Body of pancreas (tissue), 4 donors: ENCODE measurements around the gene RSRP1. TPM values are rescaled to one million over a fixed set of nuclear protein-coding genes. Genes with fewer than 3 reads are reported as not detected.

Source experiments
- ATAC-seq: fragments of 150-250 bp; one replicate; pipeline ENCODE4 v1.9.1; 2016
- DNase-seq, 4 donors: peaks; one replicate each; pipeline ENCODE4 v3.0.0-alpha.2; 2019
- H3K27ac ChIP-seq, 4 donors: fragments of 200-600 bp; sonication (generic); 1 replicate in 3 of 4; 2 replicates in 1 of 4; pipeline versions ENCODE4 v1.5.1 to v1.6.1; 2016 to 2019; ENCODE audit warnings: mild to moderate bottlenecking in 1 of 4, mixed read lengths in 1 of 4, moderate library complexity in 1 of 4
- H3K27me3 ChIP-seq, 2 donors: fragments of 200-600 bp; sonication (generic); one replicate each; pipeline ENCODE4 v1.6.0; 2016; ENCODE audit warnings: mild to moderate bottlenecking in 1 of 2
- H3K36me3 ChIP-seq, 2 donors: fragments of 200-600 bp; sonication (generic); replicated peaks in 1 of 2; 2 replicates each; pipeline ENCODE4 v1.5.1; 2016; ENCODE audit warnings: low read depth in 2 of 2; ENCODE audit not compliant: insufficient read depth in 1 of 2
- H3K4me1 ChIP-seq: fragments of 200-600 bp; sonication (generic); one replicate; pipeline ENCODE4 v1.6.0; 2016
- H3K4me3 ChIP-seq, 2 donors: fragments of 200-600 bp; sonication (generic); 1 replicate in 1 of 2; 2 replicates in 1 of 2; pipeline ENCODE4 v1.5.1; 2016 to 2019
- H3K9me3 ChIP-seq, 3 donors: fragments of 200-600 bp; sonication (generic); 1 replicate in 2 of 3; 2 replicates in 1 of 3; pipeline ENCODE4 v1.5.1; 2016
- CTCF ChIP-seq, 7 experiments: fragments of 450-650 bp in 4 of 7; fragments of 200-600 bp in 3 of 7; sonication (generic) in 3 of 7; IDR thresholded peaks; one replicate each; pipeline ENCODE4 v1.5.1; 2016 to 2019; ENCODE audit warnings: antibody characterized with exemption in 7 of 7
- POLR2A ChIP-seq, 3 donors: fragments of 450-650 bp; IDR thresholded peaks; one replicate each; pipeline ENCODE4 v1.6.1; 2016; ENCODE audit warnings: antibody characterized with exemption in 3 of 3, mild to moderate bottlenecking in 2 of 3
- WGBS, 2 donors: methylation state at CpG; one replicate each; pipeline ENCODE4 v1.1.5; 2017; 5-methylcytosine and 5-hydroxymethylcytosine counted together
- intact Hi-C: fragments of 100-400 bp; cut with DNase I; formaldehyde crosslinking; loops from one replicate; pipeline ENCODE4 v1.15.1; 2023
- total RNA-seq, 2 donors: library from RNA; depleted of rRNA; stranded (reverse); fragments of >200 nt; gene quantifications; one replicate each; pipeline ENCODE4 v1.1.0, GENCODE V29; 2016

Gene RSRP1
- total RNA-seq, 2 donors from 2014 or later = 94.4 to 158 TPM

GRCh38 chr1:25220666-25221065 lies 26.6 kb downstream of the RSRP1 start:
- no peak for TF ChIP-seq POLR2A (IDR thresholded peaks at IDR 0.05)
- no peak for TF ChIP-seq CTCF (IDR thresholded peaks at IDR 0.05)
- intact Hi-C loops = loop anchor here (10.0 kb wide), 1 partner anchor 566 kb away; no protein-coding TSS in a partner anchor
- no peak for DNase-seq
- H3K4me3 ChIP-seq = no peak overlapping the region
- WGBS, 2 donors = 89 to 92% methylated on average over 3 of the region's 3 CpGs
- ATAC-seq = no peak
- no peaks in the 10 kb centered on the region for H3K4me1 ChIP-seq
- H3K27me3 ChIP-seq = no peaks in the 10 kb centered on the region
- no peak overlapping the region for H3K27ac ChIP-seq
- H3K36me3 ChIP-seq = peaks cover 0 to 35% of the 10 kb centered on the region in 2 donors
- no peaks in the 10 kb centered on the region for H3K9me3 ChIP-seq

- no peak overlapping the region for H3K27ac ChIP-seq
- H3K4me3 ChIP-seq = no peak overlapping the region
- H3K27me3 ChIP-seq = no peaks in the 10 kb centered on the region
- DNase-seq (no peak), ATAC-seq (no peak)
- intact Hi-C loops = loop anchor here (10.0 kb wide), 1 partner anchor 565 kb away; no protein-coding TSS in a partner anchor
- H3K9me3 ChIP-seq = no peaks in the 10 kb centered on the region
- no peaks in the 10 kb centered on the region for H3K4me1 ChIP-seq
- 96 to 99% methylated on average over 9 of the region's 9 CpGs for WGBS, 2 donors
- peaks cover 0 to 33% of the 10 kb centered on the region in 2 donors for H3K36me3 ChIP-seq
- TF ChIP-seq POLR2A (IDR thresholded peaks at IDR 0.05) (no peak), CTCF (IDR thresholded peaks at IDR 0.05) (no peak)
Observed at GRCh38 chr1:25219661-25220251, 27.5 kb downstream of the RSRP1 start.

- H3K4me1 ChIP-seq = no peaks in the 10 kb centered on the region
- H3K27me3 ChIP-seq = no peaks in the 10 kb centered on the region
- WGBS, 2 donors = 77 to 78% methylated on average over 7 to 8 of the region's 8 CpGs
- ATAC-seq (no peak), DNase-seq (no peak)
- intact Hi-C loops = no loop called here
- H3K4me3 ChIP-seq = no peak overlapping the region
- TF ChIP-seq CTCF (IDR thresholded peaks at IDR 0.05) (no peak), POLR2A (IDR thresholded peaks at IDR 0.05) (no peak)
- peaks cover 0 to 13% of the 10 kb centered on the region in 2 donors for H3K36me3 ChIP-seq
- H3K27ac ChIP-seq = no peak overlapping the region
- H3K9me3 ChIP-seq = no peaks in the 10 kb centered on the region
Observed at GRCh38 chr1:25217598-25218232, 29.5 kb downstream of the RSRP1 start.

GRCh38 chr1:25217015-25217414 lies 30.2 kb downstream of the RSRP1 start:
- TF ChIP-seq CTCF (IDR thresholded peaks at IDR 0.05) = no peak
- no peak for TF ChIP-seq POLR2A (IDR thresholded peaks at IDR 0.05)
- H3K9me3 ChIP-seq = no peaks in the 10 kb centered on the region
- intact Hi-C loops = no loop called here
- H3K4me1 ChIP-seq = no peaks in the 10 kb centered on the region
- no peak overlapping the region for H3K4me3 ChIP-seq
- DNase-seq (no peak), ATAC-seq (no peak)
- 84 to 92% methylated on average over 3 of the region's 3 CpGs for WGBS, 2 donors
- H3K27me3 ChIP-seq = no peaks in the 10 kb centered on the region
- no peak overlapping the region for H3K27ac ChIP-seq
- H3K36me3 ChIP-seq = peaks cover 0 to 8% of the 10 kb centered on the region in 2 donors

- Histone ChIP-seq H3K36me3 (peaks cover 0 to 1% of the 10 kb centered on the region in 2 donors), H3K4me1 (no peaks in the 10 kb centered on the region), H3K9me3 (no peaks in the 10 kb centered on the region), H3K27ac (no peak overlapping the region), H3K4me3 (no peak overlapping the region), H3K27me3 (no peaks in the 10 kb centered on the region)
- 44 to 77% methylated on average over 4 of the region's 4 CpGs for WGBS, 2 donors
- no peak for TF ChIP-seq CTCF (IDR thresholded peaks at IDR 0.05)
- no peak for DNase-seq
- no peak for ATAC-seq
- intact Hi-C loops = no loop called here
Observed at GRCh38 chr1:25216123-25216522, 31.1 kb downstream of the RSRP1 start.
